ENCODE results near the gene ATP2B1. TPM values are rescaled to one million over a fixed set of nuclear protein-coding genes. Genes with fewer than 3 reads are reported as not detected.

The ATP2B1 gene
- total RNA-seq, 1 experiment from 2014 or later: 24.7 TPM

- Histone ChIP-seq H3K4me1 (ENCODE audit: low read length) (peaks cover 9% of the 10 kb centered on the region), H3K27me3 (ENCODE audit: low read length) (no peaks in the 10 kb centered on the region), H3K9me3 (ENCODE audit: low read length) (no peaks in the 10 kb centered on the region), H3K36me3 (ENCODE audit: insufficient read depth, low read length) (no peaks in the 10 kb centered on the region), H3K27ac (ENCODE audit: low read length) (no peak overlapping the region), H2AFZ (ENCODE audit: low read length) (no peak overlapping the region), H4K20me1 (ENCODE audit: insufficient read depth, low read depth, low read length) (no peaks in the 10 kb centered on the region), H3K4me3 (ENCODE audit: low read length) (no peak overlapping the region), H3K9me2 (replicated peaks; ENCODE audit: insufficient read depth, low read length) (no peaks in the 10 kb centered on the region), H3K4me2 (ENCODE audit: low read depth, low read length, poor library complexity, severe bottlenecking) (no peak overlapping the region), H3K9ac (ENCODE audit: low read length) (no peak overlapping the region), H3K79me2 (ENCODE audit: low read length) (no peaks in the 10 kb centered on the region)
- no peak for DNase-seq
Observed at GRCh38 chr12:89618113-89618862, 90.3 kb downstream of the ATP2B1 start.

GRCh38 chr12:89610366-89610765 lies 98.3 kb downstream of the ATP2B1 start:
- no peaks in the 10 kb centered on the region for H3K79me2 ChIP-seq (ENCODE audit: low read length)
- H3K9me3 ChIP-seq (ENCODE audit: low read length): no peaks in the 10 kb centered on the region
- no peaks in the 10 kb centered on the region for H4K20me1 ChIP-seq (ENCODE audit: insufficient read depth, low read depth, low read length)
- H3K27ac ChIP-seq (ENCODE audit: low read length): no peak overlapping the region
- no peak overlapping the region for H2AFZ ChIP-seq (ENCODE audit: low read length)
- DNase-seq: no peak
- no peak overlapping the region for H3K4me2 ChIP-seq (ENCODE audit: low read depth, low read length, poor library complexity, severe bottlenecking)
- no peak overlapping the region for H3K4me3 ChIP-seq (ENCODE audit: low read length)
- H3K36me3 ChIP-seq (ENCODE audit: insufficient read depth, low read length): no peaks in the 10 kb centered on the region
- no peak overlapping the region for H3K9ac ChIP-seq (ENCODE audit: low read length)
- H3K9me2 ChIP-seq (replicated peaks; ENCODE audit: insufficient read depth, low read length): no peaks in the 10 kb centered on the region
- H3K4me1 ChIP-seq (ENCODE audit: low read length): no peaks in the 10 kb centered on the region
- no peaks in the 10 kb centered on the region for H3K27me3 ChIP-seq (ENCODE audit: low read length)

- H4K20me1 ChIP-seq (ENCODE audit: insufficient read depth, low read depth, low read length): no peaks in the 10 kb centered on the region
- no peak overlapping the region for H3K4me2 ChIP-seq (ENCODE audit: low read depth, low read length, poor library complexity, severe bottlenecking)
- no peaks in the 10 kb centered on the region for H3K27me3 ChIP-seq (ENCODE audit: low read length)
- H3K36me3 ChIP-seq (ENCODE audit: insufficient read depth, low read length): no peaks in the 10 kb centered on the region
- H3K9me3 ChIP-seq (ENCODE audit: low read length): no peaks in the 10 kb centered on the region
- DNase-seq: no peak
- H3K9ac ChIP-seq (ENCODE audit: low read length): no peak overlapping the region
- no peaks in the 10 kb centered on the region for H3K79me2 ChIP-seq (ENCODE audit: low read length)
- H3K27ac ChIP-seq (ENCODE audit: low read length): no peak overlapping the region
- peaks cover 5% of the 10 kb centered on the region for H3K4me1 ChIP-seq (ENCODE audit: low read length)
- H3K4me3 ChIP-seq (ENCODE audit: low read length): no peak overlapping the region
- no peaks in the 10 kb centered on the region for H3K9me2 ChIP-seq (replicated peaks; ENCODE audit: insufficient read depth, low read length)
- H2AFZ ChIP-seq (ENCODE audit: low read length): no peak overlapping the region
Observed at GRCh38 chr12:89603678-89604077, 105.0 kb downstream of the ATP2B1 start.

- no peaks in the 10 kb centered on the region for H3K79me2 ChIP-seq (ENCODE audit: low read length)
- no peak overlapping the region for H3K27ac ChIP-seq (ENCODE audit: low read length)
- DNase-seq: no peak
- H4K20me1 ChIP-seq (ENCODE audit: insufficient read depth, low read depth, low read length): no peaks in the 10 kb centered on the region
- H3K4me2 ChIP-seq (ENCODE audit: low read depth, low read length, poor library complexity, severe bottlenecking): no peak overlapping the region
- H3K9me3 ChIP-seq (ENCODE audit: low read length): no peaks in the 10 kb centered on the region
- H3K4me1 ChIP-seq (ENCODE audit: low read length): peaks cover 5% of the 10 kb centered on the region
- H3K4me3 ChIP-seq (ENCODE audit: low read length): no peak overlapping the region
- no peak overlapping the region for H3K9ac ChIP-seq (ENCODE audit: low read length)
- no peak overlapping the region for H2AFZ ChIP-seq (ENCODE audit: low read length)
- no peaks in the 10 kb centered on the region for H3K9me2 ChIP-seq (replicated peaks; ENCODE audit: insufficient read depth, low read length)
- no peaks in the 10 kb centered on the region for H3K27me3 ChIP-seq (ENCODE audit: low read length)
- no peaks in the 10 kb centered on the region for H3K36me3 ChIP-seq (ENCODE audit: insufficient read depth, low read length)
Observed at GRCh38 chr12:89597770-89598169, 110.9 kb downstream of the ATP2B1 start.

GRCh38 chr12:89597210-89597609 lies 111.4 kb downstream of the ATP2B1 start:
- Histone ChIP-seq H3K4me3 (ENCODE audit: low read length) (no peak overlapping the region), H3K4me2 (ENCODE audit: low read depth, low read length, poor library complexity, severe bottlenecking) (no peak overlapping the region), H3K9ac (ENCODE audit: low read length) (no peak overlapping the region), H4K20me1 (ENCODE audit: insufficient read depth, low read depth, low read length) (no peaks in the 10 kb centered on the region), H3K27me3 (ENCODE audit: low read length) (no peaks in the 10 kb centered on the region), H3K9me3 (ENCODE audit: low read length) (no peaks in the 10 kb centered on the region), H3K79me2 (ENCODE audit: low read length) (no peaks in the 10 kb centered on the region), H3K27ac (ENCODE audit: low read length) (no peak overlapping the region), H3K9me2 (replicated peaks; ENCODE audit: insufficient read depth, low read length) (no peaks in the 10 kb centered on the region), H3K4me1 (ENCODE audit: low read length) (no peaks in the 10 kb centered on the region), H2AFZ (ENCODE audit: low read length) (no peak overlapping the region), H3K36me3 (ENCODE audit: insufficient read depth, low read length) (no peaks in the 10 kb centered on the region)
- DNase-seq: no peak

GRCh38 chr12:89593873-89594272 lies 114.8 kb downstream of the ATP2B1 start:
- Histone ChIP-seq H3K9ac (ENCODE audit: low read length) (no peak overlapping the region), H3K4me3 (ENCODE audit: low read length) (no peak overlapping the region), H3K36me3 (ENCODE audit: insufficient read depth, low read length) (no peaks in the 10 kb centered on the region), H3K79me2 (ENCODE audit: low read length) (no peaks in the 10 kb centered on the region), H3K9me3 (ENCODE audit: low read length) (no peaks in the 10 kb centered on the region), H3K27ac (ENCODE audit: low read length) (no peak overlapping the region), H4K20me1 (ENCODE audit: insufficient read depth, low read depth, low read length) (no peaks in the 10 kb centered on the region), H3K9me2 (replicated peaks; ENCODE audit: insufficient read depth, low read length) (no peaks in the 10 kb centered on the region), H3K4me2 (ENCODE audit: low read depth, low read length, poor library complexity, severe bottlenecking) (no peak overlapping the region), H2AFZ (ENCODE audit: low read length) (no peak overlapping the region), H3K27me3 (ENCODE audit: low read length) (no peaks in the 10 kb centered on the region), H3K4me1 (ENCODE audit: low read length) (no peaks in the 10 kb centered on the region)
- DNase-seq: no peak

- Histone ChIP-seq H3K9ac (ENCODE audit: low read length) (no peak overlapping the region), H3K27me3 (ENCODE audit: low read length) (no peaks in the 10 kb centered on the region), H4K20me1 (ENCODE audit: insufficient read depth, low read depth, low read length) (no peaks in the 10 kb centered on the region), H2AFZ (ENCODE audit: low read length) (no peak overlapping the region), H3K9me3 (ENCODE audit: low read length) (no peaks in the 10 kb centered on the region), H3K4me1 (ENCODE audit: low read length) (no peaks in the 10 kb centered on the region), H3K79me2 (ENCODE audit: low read length) (no peaks in the 10 kb centered on the region), H3K9me2 (replicated peaks; ENCODE audit: insufficient read depth, low read length) (no peaks in the 10 kb centered on the region), H3K4me2 (ENCODE audit: low read depth, low read length, poor library complexity, severe bottlenecking) (no peak overlapping the region), H3K4me3 (ENCODE audit: low read length) (no peak overlapping the region), H3K36me3 (ENCODE audit: insufficient read depth, low read length) (no peaks in the 10 kb centered on the region), H3K27ac (ENCODE audit: low read length) (no peak overlapping the region)
- DNase-seq: no peak
Observed at GRCh38 chr12:89593233-89593632, 115.4 kb downstream of the ATP2B1 start.

- Histone ChIP-seq H3K4me1 (ENCODE audit: low read length) (no peaks in the 10 kb centered on the region), H3K4me3 (ENCODE audit: low read length) (no peak overlapping the region), H4K20me1 (ENCODE audit: insufficient read depth, low read depth, low read length) (no peaks in the 10 kb centered on the region), H3K79me2 (ENCODE audit: low read length) (no peaks in the 10 kb centered on the region), H3K4me2 (ENCODE audit: low read depth, low read length, poor library complexity, severe bottlenecking) (no peak overlapping the region), H3K9ac (ENCODE audit: low read length) (no peak overlapping the region), H3K27me3 (ENCODE audit: low read length) (no peaks in the 10 kb centered on the region), H3K36me3 (ENCODE audit: insufficient read depth, low read length) (no peaks in the 10 kb centered on the region), H2AFZ (ENCODE audit: low read length) (no peak overlapping the region), H3K27ac (ENCODE audit: low read length) (no peak overlapping the region), H3K9me2 (replicated peaks; ENCODE audit: insufficient read depth, low read length) (no peaks in the 10 kb centered on the region), H3K9me3 (ENCODE audit: low read length) (no peaks in the 10 kb centered on the region)
- DNase-seq: no peak
Observed at GRCh38 chr12:89589753-89590152, 118.9 kb downstream of the ATP2B1 start.

Data from Karpas-422 (cell line).